GM12892 (cell line): ENCODE data around the gene GGT5.
"Not testable (repeated sequence)": the region's sequence is repeated elsewhere in the genome, so short reads cannot be mapped to it uniquely, and the experiment has no call there.

Experiments used
- DNase-seq: peaks from one replicate; pipeline ENCODE4 v3.0.0; 2011; ENCODE audit not compliant: insufficient read length
- FAIRE-seq: peaks from 2 replicates; lab custom pipeline; 2011; peaks lifted over from hg19 to GRCh38; lab: Jason Lieb, UNC
- POLR2A ChIP-seq: IDR thresholded peaks from 2 replicates; pipeline ENCODE4 v1.6.1; 2011; ENCODE audit warnings: low read depth, low read length, control low read depth
- POLR2AphosphoS5 ChIP-seq: IDR thresholded peaks from 2 replicates; pipeline ENCODE4 v1.6.1; 2011; ENCODE audit warnings: low read depth, low read length, control low read depth
- TAF1 ChIP-seq: IDR thresholded peaks from 2 replicates; pipeline ENCODE4 v1.6.1; 2011; ENCODE audit warnings: low read depth, mild to moderate bottlenecking, control low read depth, low read length, borderline replicate concordance

The GGT5 gene

DNA sequence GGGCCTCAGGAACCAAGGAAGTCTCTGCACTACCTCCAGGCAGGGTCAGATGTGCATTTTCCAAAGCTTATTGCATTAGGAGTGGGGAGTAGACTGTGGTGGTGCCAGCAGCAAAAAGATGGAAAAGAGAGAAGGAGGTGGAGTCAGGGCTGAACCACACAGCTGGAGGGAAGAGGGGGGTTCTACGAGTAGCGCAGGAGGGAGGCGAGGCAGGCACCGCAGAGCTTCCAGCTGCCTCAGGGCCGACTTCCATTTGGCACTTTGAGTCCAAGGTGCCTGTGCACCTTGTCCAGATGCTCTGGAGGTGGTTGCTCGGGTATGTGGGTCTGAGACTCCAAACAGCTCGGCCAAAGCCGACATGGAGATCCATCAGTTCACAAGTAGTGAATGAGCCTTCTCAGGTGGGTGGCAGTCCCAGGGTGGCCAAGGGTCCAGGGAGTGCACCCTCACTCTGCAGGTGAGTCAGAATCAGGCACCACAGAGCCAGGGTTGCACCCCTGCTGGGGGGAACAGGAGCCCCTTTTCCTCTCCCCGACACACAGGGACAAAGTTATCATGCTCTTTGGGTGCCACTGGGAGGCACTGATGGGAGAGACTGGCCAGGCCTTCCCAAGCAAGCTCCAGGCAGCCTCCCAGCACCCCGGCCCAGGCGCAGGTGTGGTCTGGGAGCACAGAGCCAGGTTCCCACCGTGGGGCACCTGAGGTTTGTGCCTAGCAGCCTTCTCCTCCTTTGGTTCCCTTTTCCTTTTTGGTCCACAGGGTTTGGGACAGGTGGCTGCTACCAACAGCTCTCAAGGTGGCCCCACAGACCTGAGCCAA, 30.2 kb downstream of the GGT5 start:
- no peak for TF ChIP-seq POLR2AphosphoS5
- TF ChIP-seq POLR2A: no peak
- TF ChIP-seq TAF1: no peak
- no peak for FAIRE-seq
- DNase-seq: no peak

DNA sequence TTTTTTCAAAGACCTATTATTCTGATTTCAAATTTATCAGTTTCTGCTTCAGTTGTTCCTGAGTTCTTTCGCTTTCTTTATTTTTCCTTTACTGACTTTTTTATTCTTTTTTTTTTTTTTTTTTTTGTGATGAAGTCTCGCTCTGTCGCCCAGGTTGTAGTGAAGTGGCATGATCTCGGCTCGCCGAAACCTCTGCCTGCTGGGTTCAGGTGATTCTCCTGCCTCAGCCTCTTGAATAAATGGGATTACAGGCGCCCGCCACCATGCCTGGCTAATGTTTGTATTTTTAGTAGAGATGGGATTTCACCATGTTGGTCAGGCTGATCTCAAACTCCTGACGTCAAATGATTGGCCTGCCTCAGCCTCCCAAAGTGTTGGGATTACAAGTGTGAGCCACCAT, 31.8 kb downstream of the GGT5 start:
- DNase-seq, FAIRE-seq: not testable (repeated sequence)

DNA sequence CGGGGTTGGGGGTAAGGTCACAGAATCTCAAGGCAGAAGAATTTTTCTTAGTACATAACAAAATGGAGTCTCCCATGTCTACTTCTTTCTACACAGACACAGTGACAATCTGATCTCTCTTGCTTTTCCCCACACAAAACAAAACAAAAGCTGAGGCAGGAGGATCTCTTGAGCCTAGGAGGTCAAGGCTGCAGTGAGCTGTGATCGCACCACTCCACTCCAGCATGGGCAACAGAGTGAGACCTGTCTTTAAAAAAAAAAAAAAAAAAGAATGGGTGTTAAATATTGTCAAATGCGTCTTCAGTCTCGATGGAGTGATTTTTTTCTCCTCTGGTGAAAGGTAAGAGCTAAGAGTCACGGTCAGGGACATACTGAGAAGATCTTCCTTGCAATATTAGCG, 33.2 kb downstream of the GGT5 start:
- FAIRE-seq: not testable (repeated sequence)

DNA sequence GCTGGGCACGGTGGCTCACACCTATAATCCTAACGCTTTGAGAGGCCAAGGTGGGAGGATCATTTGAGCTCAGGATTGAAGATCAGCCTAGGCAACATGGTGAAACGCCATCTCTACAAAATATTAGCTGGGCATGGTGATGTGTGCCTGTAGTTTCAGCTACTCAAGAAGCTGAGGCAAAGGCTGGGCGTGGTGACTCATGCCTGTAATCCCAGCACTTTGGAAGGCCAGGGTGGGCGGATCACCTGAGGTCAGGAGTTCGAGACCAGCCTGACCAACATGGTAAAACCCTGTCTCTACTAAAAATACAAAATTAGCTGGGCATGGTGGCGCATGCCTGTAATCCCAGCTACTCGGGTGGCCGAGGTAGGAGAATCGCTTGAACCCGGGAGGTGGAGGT, 34.5 kb downstream of the GGT5 start:
- not testable (repeated sequence) for DNase-seq, FAIRE-seq

More for the DNA sequence above, 33.2 kb downstream of the GGT5 start:
- DNase-seq: not testable (repeated sequence)

DNA sequence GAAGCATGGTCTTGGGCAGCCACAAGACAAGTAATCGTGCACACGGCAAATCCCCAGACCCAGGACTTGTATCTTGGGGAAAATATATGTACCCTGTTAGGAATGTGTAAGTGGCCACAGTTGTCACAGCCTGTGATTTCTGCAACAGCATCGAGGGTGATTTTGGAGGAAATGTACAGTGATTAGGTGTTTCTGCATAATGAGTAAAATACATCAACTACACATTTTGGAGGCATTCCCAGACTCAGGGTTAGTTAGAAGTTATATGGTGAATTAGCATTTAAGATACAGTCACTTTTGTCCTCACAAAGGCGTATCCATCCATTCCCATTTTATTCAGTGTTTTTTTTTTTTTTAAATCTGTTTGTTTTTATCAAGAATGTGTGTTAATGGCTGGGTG, 35.2 kb downstream of the GGT5 start:
- FAIRE-seq: no peak
- DNase-seq: no peak
- no peak for TF ChIP-seq TAF1
- no peak for TF ChIP-seq POLR2AphosphoS5
- TF ChIP-seq POLR2A: no peak

DNA sequence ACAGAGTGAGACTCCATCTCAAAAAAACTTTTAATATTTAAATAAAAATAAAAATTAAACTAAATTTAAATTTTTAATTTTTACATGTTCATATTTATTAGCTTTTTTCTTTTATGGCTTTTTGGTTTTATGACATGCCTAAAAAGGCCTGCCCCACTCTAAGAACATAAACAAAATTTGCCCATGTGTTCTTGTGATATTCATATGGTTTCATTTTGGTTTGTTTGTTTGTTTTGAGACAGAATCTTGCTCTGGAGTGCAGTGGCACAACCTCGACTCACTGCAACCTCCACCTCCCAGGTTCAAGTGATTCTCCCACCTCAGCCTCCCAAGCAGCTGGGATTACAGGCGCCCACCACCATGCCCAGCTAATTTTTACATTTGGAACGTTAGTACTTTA, 35.9 kb downstream of the GGT5 start:
- DNase-seq (no peak), FAIRE-seq (no peak)
- no peak for TF ChIP-seq POLR2A
- no peak for TF ChIP-seq TAF1
- no peak for TF ChIP-seq POLR2AphosphoS5

DNA sequence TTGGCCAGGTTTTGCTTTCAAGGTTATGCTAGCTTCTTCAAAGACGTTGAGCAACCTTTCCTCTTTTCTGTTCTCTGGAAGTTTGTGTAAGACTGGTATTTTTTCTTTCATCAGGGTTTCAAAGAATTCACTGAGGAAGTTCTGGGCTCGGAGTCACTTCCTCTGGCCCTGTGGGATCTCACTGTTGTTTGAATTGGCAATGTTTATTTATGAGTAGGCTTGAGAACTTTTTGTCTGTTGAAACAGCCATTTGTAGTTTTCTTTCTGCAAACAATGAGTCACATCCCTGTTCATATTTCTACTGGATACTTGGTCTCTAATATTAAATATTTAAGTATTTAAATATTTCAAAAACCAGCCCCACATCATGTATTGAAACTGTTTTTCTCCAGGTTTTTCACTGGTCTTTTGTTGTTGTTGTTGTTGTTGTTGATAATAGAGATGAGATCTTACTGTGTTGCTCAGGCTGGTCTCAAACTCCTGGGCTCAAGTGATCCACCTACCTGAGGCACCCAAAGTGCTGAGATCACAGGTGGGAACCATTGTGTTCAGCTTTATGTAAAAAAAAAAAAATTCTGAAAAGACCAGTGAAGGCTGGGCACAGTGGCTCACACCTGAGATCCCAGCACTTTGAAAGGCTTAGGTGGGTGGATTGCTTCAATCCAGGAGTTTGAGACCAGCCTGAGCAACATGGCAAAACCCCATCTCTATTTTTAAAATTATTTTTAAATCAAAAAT, 36.7 kb downstream of the GGT5 start:
- DNase-seq (no peak), FAIRE-seq (no peak)
- TF ChIP-seq POLR2A (no peak), TAF1 (no peak), POLR2AphosphoS5 (no peak)

DNA sequence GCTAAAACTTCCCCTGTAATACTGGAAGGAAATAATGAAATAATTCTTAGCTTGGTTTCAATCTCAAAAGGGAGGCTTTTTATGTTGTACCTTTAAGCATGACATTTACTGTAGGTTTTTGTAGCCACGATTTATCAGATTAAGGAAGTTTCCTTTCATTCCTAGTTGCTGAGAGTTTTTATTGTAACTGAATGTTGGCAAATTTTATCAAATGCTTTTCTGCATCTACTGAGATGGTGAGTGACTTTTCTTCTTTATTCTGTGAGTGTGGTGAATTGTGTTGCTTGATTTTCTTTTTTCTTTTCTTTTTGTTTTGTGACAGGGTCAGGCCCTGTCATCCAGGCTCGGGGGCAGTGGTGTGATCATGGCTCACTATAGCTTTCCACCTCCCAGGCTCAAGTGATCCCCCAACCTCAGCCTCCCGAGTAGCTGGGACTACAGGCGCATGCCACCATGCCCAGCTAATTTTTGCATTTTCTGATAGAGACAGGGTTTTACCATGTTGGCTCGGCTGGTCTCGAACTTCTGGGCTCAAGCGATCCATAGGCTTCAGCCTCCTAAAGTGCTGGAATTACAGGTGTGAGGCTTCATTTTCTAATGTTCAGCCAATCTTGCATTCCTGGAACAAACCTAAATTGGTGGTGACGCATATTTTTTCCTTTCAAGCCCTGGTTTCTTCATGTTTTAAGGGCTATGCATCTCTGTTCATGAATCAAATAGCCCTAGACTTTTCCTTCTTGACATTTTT, 37.4 kb downstream of the GGT5 start:
- no peak for FAIRE-seq
- no peak for DNase-seq

DNA sequence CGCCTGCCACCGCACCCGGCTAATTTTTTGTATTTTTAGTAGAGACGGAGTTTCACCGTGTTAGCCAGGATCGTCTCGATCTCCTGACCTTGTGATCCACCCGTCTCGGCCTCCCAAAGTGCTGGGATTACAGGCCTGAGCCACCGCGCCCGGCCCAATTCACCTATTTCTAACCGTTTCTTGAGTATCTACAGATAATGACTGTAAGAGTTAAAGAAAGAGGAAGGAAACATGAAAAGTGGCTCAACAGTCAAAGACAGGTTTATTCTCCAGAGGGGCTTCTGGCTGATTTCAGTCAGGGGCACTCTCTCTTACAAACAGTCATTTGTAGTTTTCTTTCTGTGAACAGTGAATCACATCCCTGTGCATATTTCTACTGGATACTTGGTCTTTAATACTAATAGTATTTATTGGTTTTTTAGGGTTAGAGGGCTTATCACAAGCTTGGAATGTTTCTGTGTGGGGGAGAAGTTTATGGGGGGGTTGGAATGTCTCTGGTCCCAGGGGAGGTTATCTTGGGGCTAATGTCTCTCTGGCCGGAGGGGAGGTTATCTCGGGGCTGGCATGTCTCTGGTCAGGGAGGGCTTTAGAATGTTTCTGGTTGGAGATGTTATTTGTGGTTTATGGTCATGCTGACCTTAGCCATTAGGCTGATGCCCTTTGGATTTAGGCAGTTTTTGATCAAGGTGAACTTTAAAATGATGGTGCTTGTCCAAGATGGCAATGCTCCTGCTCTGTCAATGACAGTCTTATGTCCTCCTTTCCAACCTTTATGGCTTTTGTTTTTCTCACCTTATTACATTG, 38.2 kb downstream of the GGT5 start:
- not testable (repeated sequence) for FAIRE-seq, DNase-seq

More for the DNA sequence above, 37.4 kb downstream of the GGT5 start:
- no peak for TF ChIP-seq TAF1
- TF ChIP-seq POLR2AphosphoS5: no peak
- no peak for TF ChIP-seq POLR2A

DNA sequence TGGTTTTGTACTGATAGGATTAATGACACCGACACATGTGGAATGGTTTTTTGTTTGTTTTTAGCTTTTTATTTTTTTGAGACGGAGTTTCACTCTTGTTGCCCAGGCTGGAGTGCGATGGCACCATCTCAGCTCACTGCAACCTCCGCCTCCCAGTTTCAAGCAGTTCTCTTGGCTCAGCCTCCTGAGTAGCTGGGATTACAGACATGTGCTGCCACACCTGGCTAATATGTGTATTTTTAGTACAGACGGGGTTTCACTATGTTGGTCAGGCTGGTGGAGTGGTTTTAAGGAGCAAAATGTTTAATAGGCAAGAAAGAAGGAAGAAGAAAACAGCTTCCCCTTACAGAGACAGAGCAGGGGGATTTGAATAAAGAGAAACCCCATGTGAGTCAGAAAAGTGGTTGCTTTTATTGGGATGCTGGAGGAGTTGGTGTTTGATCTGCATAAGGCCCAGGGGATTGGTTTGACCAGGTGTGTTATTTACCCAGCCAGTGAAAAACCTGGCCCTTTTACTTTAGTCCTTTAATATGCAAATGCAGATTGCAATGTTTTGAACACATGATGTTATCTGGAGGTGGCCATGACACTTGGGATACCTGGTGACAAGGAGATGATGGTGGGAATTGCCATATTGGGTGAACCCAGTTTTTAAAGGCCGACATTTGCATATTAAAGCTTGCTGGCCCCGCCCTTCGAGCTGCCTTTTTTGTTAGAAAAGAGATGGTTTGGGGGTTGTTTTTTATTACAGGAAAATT, 39.3 kb downstream of the GGT5 start:
- DNase-seq (no peak), FAIRE-seq (no peak)
- TF ChIP-seq POLR2AphosphoS5: no peak
- no peak for TF ChIP-seq POLR2A
- no peak for TF ChIP-seq TAF1

DNA sequence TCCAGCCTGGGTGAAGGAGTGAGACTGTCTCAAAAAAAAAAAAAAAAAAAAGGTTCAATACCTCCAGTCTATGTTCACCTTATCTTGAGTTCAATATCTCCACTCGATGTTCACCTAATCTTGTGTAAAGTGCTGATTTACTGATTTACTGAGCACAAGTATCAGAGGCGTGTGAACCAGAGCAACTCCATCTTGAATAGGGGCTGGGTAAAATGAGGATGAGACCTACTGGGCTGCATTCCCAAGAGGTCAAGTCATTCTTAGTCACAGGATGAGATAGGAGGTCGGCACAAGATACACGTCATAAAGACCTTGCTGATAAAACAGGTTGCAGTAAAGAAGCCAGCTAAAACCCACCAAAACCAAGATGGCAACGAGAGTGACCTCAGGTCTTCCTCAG, 41.0 kb downstream of the GGT5 start:
- FAIRE-seq: not testable (repeated sequence)

More for the DNA sequence above, 41.0 kb downstream of the GGT5 start:
- DNase-seq: not testable (repeated sequence)
